ENCODE measurements around the gene ZNF668.

Gene ZNF668

GRCh38 chr16:31063843-31064611 is 10.0 kb downstream of the ZNF668 start:
- no peak for TF ChIP-seq CTCF (IDR thresholded peaks at IDR 0.05; ENCODE audit: insufficient read depth, missing control alignments)
- DNase-seq (ENCODE audit: insufficient read length, low spot score) (no peak), FAIRE-seq (no peak)

GRCh38 chr16:31063495-31063842 is 10.6 kb downstream of the ZNF668 start:
- DNase-seq (ENCODE audit: insufficient read length, low spot score): no peak
- FAIRE-seq: no peak
- no peak for TF ChIP-seq CTCF (IDR thresholded peaks at IDR 0.05; ENCODE audit: insufficient read depth, missing control alignments)

DNA sequence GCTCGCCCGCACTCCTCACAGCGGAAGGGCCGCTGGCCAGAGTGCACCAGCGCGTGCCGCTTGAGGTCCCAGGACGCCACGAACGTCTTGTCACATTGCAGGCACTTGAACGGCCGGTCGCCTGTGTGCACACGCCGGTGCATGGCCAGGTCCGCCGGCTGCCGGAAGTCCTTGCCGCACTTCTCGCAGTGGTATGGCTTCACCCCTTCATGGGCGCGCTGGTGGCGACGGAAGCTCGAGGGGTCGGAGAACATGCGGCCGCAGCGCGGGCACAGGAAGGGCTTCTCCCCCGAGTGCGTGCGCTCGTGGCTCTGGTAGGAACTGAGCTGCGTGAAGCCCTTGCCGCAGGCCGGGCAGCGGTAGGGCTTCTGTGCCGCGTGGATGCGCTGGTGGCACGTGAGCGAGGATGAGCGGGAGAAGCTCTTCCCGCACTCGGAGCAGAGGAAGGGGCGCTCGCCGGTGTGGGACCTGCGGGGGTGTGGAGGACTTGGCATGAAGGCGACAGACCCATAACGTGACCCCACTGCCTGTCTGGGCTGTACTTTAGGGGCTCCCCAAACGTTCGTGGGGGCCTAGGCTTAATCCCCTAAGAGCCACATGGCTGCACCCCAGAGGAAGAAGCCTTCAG is 12.1 kb downstream of the ZNF668 start:
- no peak for DNase-seq (ENCODE audit: insufficient read length, low spot score)

DNA sequence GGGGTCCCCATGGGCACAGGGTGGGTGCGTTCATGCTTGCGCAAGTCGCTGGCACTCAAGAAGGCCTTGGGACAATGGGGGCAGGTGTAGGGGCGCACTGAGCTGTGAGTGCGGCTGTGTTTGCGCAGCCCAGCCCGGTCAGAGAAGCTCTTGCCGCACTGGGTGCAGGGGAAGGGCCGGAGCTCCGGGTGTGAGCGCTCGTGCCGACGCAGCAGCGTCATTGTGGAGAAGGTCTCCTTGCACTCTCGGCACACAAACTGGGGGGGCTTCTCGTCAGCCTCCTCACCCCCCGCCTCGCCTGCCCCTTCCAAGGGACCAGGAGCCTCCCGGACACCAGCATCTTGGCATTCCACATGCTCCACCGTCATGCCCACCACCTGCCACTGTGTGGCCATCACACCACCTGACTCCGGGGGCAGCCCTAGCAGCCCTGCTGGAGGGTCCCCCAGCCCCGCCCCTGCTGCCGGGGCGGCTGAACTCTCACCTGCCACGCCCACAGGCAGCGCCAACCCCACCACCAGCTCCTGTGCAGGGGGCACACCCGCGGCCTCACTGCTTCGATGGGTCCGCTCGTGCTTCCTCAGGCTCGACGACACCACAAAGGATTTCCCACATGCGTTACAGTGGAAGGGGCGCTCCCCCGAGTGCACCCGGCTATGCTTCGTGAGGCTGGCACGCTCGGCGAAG is 12.8 kb downstream of the ZNF668 start:
- FAIRE-seq (no peak), DNase-seq (ENCODE audit: insufficient read length, low spot score) (no peak)
- no peak for TF ChIP-seq CTCF (IDR thresholded peaks at IDR 0.05; ENCODE audit: insufficient read depth, missing control alignments)

More for the DNA sequence above, 12.1 kb downstream of the ZNF668 start:
- FAIRE-seq: no peak
- TF ChIP-seq CTCF (IDR thresholded peaks at IDR 0.05; ENCODE audit: insufficient read depth, missing control alignments): no peak

- FAIRE-seq: no peak
- TF ChIP-seq CTCF (IDR thresholded peaks at IDR 0.05; ENCODE audit: insufficient read depth, missing control alignments): no peak
- DNase-seq (ENCODE audit: insufficient read length, low spot score): no peak
Observed at GRCh38 chr16:31055613-31056012, 18.4 kb downstream of the ZNF668 start.

DNA sequence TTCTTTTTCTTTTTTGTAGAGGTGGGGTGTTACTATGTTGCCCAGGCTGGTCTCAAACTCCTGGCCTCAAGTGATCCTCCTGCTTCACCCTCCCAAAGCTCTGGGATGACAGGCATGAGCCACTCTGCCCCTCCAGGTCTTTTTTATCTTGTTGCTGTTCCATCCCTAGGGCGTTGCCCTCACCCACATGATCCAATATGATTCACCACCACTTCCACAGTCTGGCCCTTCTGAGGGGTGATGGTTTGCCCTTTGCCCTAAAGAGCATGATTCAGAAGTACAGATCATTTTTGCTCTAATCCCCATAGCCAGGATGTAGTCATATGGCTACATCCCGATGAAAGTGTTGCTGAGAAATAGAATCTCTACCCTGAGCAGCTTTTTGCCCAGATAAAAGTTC is 21.9 kb downstream of the ZNF668 start:
- no peak for DNase-seq (ENCODE audit: insufficient read length, low spot score)
- no peak for TF ChIP-seq CTCF (IDR thresholded peaks at IDR 0.05; ENCODE audit: insufficient read depth, missing control alignments)
- no peak for FAIRE-seq

Measured in D721Med (cell line).